Keratinocyte (primary cell): ENCODE data around the gene KCNG2. TPM values are rescaled to one million over a fixed set of nuclear protein-coding genes. Genes with fewer than 3 reads are reported as not detected.

ENCODE experiments used
- DNase-seq: peaks from one replicate; pipeline ENCODE4 v3.0.0-alpha.2; 2011; ENCODE audit warnings: low read depth, missing footprints, low spot score
- FAIRE-seq: peaks from 2 replicates; lab custom pipeline; 2011; peaks lifted over from hg19 to GRCh38; lab: Jason Lieb, UNC
- H2AFZ ChIP-seq: 2 replicates; pipeline ENCODE4 v1.6.0; 2012; ENCODE audit warnings: low read length, control low read depth, inconsistent platforms; ENCODE audit not compliant: control insufficient read depth
- H3K27ac ChIP-seq: 2 replicates; pipeline ENCODE4 v1.5.1; 2011; ENCODE audit warnings: low read length; ENCODE audit not compliant: control insufficient read depth, insufficient read depth
- H3K27me3 ChIP-seq: 3 replicates; pipeline ENCODE4 v1.6.0; 2011; ENCODE audit warnings: low read length; ENCODE audit not compliant: control insufficient read depth, insufficient read depth; ENCODE audit errors: extremely low read depth
- H3K36me3 ChIP-seq, 2 experiments: 2 replicates in 1 of 2; 3 replicates in 1 of 2; pipeline ENCODE4 v1.5.1; 2011; ENCODE audit warnings: low read length in 2 of 2, mild to moderate bottlenecking in 1 of 2; ENCODE audit not compliant: control insufficient read depth in 2 of 2, insufficient read depth in 2 of 2; ENCODE audit errors: extremely low read depth in 1 of 2
- H3K4me1 ChIP-seq: 3 replicates; pipeline ENCODE4 v1.5.1; 2011; ENCODE audit warnings: low read length; ENCODE audit not compliant: control insufficient read depth, insufficient read depth; ENCODE audit errors: extremely low read depth
- H3K4me2 ChIP-seq: 3 replicates; pipeline ENCODE4 v1.6.0; 2011; ENCODE audit warnings: low read depth, low read length; ENCODE audit not compliant: control insufficient read depth, insufficient read depth; ENCODE audit errors: extremely low read depth
- H3K4me3 ChIP-seq, 3 experiments: fragments of 200-600 bp in 1 of 3; sonication (generic) in 1 of 3; 2 replicates in 2 of 3; 3 replicates in 1 of 3; pipeline ENCODE4 v1.5.1; 2011 to 2016; ENCODE audit warnings: low read length in 3 of 3, mild to moderate bottlenecking in 3 of 3, control low read depth in 2 of 3, inconsistent platforms in 1 of 3, low read depth in 1 of 3, mixed read lengths in 1 of 3, mixed run types in 1 of 3, moderate library complexity in 1 of 3; ENCODE audit not compliant: control insufficient read depth in 2 of 3, insufficient read depth in 2 of 3; ENCODE audit errors: extremely low read depth in 1 of 3
- H3K79me2 ChIP-seq: 2 replicates; pipeline ENCODE4 v1.6.0; 2012; ENCODE audit warnings: low read length; ENCODE audit not compliant: control insufficient read depth, insufficient read depth
- H3K9ac ChIP-seq: 3 replicates; pipeline ENCODE4 v1.6.0; 2011; ENCODE audit warnings: low read length; ENCODE audit not compliant: control insufficient read depth, insufficient read depth; ENCODE audit errors: extremely low read depth
- H3K9me1 ChIP-seq: 3 replicates; pipeline ENCODE4 v1.6.0; 2011; ENCODE audit warnings: low read length; ENCODE audit not compliant: control insufficient read depth, insufficient read depth; ENCODE audit errors: extremely low read depth
- H3K9me3 ChIP-seq: 2 replicates; pipeline ENCODE4 v1.5.1; 2012; ENCODE audit warnings: low read depth, low read length; ENCODE audit not compliant: control insufficient read depth
- H4K20me1 ChIP-seq: 3 replicates; pipeline ENCODE4 v1.6.0; 2011; ENCODE audit warnings: low read length; ENCODE audit not compliant: control insufficient read depth, insufficient read depth; ENCODE audit errors: extremely low read depth
- EZH2 ChIP-seq: IDR thresholded peaks from one replicate; pipeline ENCODE4 v1.6.1; 2012; ENCODE audit warnings: inconsistent platforms, mild to moderate bottlenecking, low read length, moderate library complexity
- dilution Hi-C: fragments of 300-500 bp; cut with MboI; formaldehyde crosslinking; loops from one replicate; pipeline ENCODE4 v1.7.0; 2020; ENCODE audit warnings: low sequenced_read_pairs; ENCODE audit not compliant: extremely low pct_ligation_motif_present
- polyA plus RNA-seq, 5 experiments: library from polyadenylated mRNA; depleted of rRNA in 3 of 5; stranded (reverse) in 3 of 5; stranded (forward) in 1 of 5; unstranded in 1 of 5; fragments of >200 nt; gene quantifications; 1 replicate in 1 of 5; 2 replicates in 3 of 5; 3 replicates in 1 of 5; pipeline versions ENCODE4 v1.2.1 to v1.2.3, GENCODE V29; 2011 to 2012; ENCODE audit warnings: missing spikeins in 2 of 5, low read depth in 1 of 5, low replicate concordance in 1 of 5
- TF ChIP-seq, protein P1 (sequence below), 3 experiments: IDR thresholded peaks in 1 of 3; conservative IDR thresholded peaks in 1 of 3; optimal IDR thresholded peaks in 1 of 3; 2 replicates in 2 of 3; 3 replicates in 1 of 3; pipeline versions ENCODE3 to v1.5.1; 2011; ENCODE audit warnings: low read length in 3 of 3, mild to moderate bottlenecking in 3 of 3, moderate library complexity in 2 of 3, control low read depth in 1 of 3, inconsistent platforms in 1 of 3; ENCODE audit not compliant: insufficient read depth in 2 of 3; ENCODE audit errors: extremely low read depth in 1 of 3

Gene KCNG2
- polyA plus RNA-seq, 1 donor (not counting 4 experiments of a cell fraction or from before 2014, with no cell fraction given), result not detected

DNA sequence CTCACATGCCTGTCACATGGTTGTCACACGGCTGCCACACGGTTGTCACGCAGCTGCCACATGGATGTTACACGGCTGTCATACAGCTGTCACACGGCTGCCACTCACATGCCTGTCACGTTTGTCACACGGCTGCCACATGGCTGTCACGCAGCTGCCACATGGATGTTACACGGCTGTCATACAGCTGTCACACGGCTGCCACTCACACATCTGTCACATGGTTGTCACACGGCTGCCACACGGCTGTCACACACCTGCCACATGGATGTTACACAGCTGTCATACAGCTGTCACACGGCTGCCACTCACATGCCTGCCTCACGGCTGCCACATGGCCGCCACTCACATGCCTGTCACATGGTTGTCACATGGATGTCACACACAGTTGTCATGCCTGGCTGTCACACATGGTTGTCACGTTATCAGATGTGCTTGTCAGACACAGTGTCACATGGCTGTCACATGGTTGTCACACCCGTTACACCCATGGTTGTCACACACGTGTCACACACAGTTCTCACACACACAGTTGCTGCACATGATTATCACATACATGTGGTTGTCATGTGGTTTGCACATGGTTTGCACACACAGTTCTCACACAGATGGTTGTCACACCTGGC lies 19.4 kb downstream of the KCNG2 start:
- no peak overlapping the region for H3K4me3 ChIP-seq
- no peaks in the 10 kb centered on the region for H3K4me1 ChIP-seq
- no peaks in the 10 kb centered on the region for H3K9me1 ChIP-seq
- DNase-seq, result no peak
- TF ChIP-seq EZH2, result no peak
- TF ChIP-seq, protein P1, sequence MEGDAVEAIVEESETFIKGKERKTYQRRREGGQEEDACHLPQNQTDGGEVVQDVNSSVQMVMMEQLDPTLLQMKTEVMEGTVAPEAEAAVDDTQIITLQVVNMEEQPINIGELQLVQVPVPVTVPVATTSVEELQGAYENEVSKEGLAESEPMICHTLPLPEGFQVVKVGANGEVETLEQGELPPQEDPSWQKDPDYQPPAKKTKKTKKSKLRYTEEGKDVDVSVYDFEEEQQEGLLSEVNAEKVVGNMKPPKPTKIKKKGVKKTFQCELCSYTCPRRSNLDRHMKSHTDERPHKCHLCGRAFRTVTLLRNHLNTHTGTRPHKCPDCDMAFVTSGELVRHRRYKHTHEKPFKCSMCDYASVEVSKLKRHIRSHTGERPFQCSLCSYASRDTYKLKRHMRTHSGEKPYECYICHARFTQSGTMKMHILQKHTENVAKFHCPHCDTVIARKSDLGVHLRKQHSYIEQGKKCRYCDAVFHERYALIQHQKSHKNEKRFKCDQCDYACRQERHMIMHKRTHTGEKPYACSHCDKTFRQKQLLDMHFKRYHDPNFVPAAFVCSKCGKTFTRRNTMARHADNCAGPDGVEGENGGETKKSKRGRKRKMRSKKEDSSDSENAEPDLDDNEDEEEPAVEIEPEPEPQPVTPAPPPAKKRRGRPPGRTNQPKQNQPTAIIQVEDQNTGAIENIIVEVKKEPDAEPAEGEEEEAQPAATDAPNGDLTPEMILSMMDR (optimal IDR thresholded peaks at IDR 0.05 in 1 of 3, IDR thresholded peaks at IDR 0.05 in 1 of 3, conservative IDR thresholded peaks at IDR 0.05 in 1 of 3; ENCODE audit: extremely low read depth in 1 of 3, insufficient read depth in 2 of 3, low read length in 3 of 3), result no peak
- dilution Hi-C loops, result no loop called here
- no peak overlapping the region for H2AFZ ChIP-seq
- H3K4me2 ChIP-seq, result no peak overlapping the region
- H4K20me1 ChIP-seq, result no peaks in the 10 kb centered on the region
- H3K9me3 ChIP-seq, result no peaks in the 10 kb centered on the region
- no peaks in the 10 kb centered on the region for H3K79me2 ChIP-seq
- H3K27ac ChIP-seq, result no peak overlapping the region
- H3K9ac ChIP-seq, result no peak overlapping the region
- no peaks in the 10 kb centered on the region for H3K36me3 ChIP-seq
- FAIRE-seq, result no peak
- peaks cover 20% of the 10 kb centered on the region for H3K27me3 ChIP-seq

DNA sequence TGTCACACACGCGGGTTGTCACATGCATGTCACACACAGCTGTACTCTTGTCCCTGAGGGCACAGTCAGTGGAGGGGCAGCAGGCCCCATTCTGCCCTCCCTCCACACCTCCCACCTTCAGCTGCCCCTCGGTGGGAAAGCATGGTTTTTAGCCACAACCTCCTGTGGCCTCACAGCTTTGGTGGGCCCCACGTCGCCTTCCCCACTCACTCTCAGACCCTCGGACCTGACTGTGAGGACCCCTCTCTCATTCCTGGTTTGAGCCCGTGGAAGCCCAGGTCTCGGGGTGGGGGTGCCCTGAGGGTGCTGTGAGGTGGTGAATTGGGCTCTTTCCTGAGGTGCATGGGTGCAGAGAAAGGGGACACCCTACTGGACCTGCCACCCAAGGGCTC lies 19.9 kb downstream of the KCNG2 start:
- Histone ChIP-seq H3K36me3 (no peaks in the 10 kb centered on the region), H3K4me3 (no peak overlapping the region)

More for the DNA sequence above, 19.9 kb downstream of the KCNG2 start:
- no peaks in the 10 kb centered on the region for H4K20me1 ChIP-seq
- no peaks in the 10 kb centered on the region for H3K4me1 ChIP-seq
- no peak for TF ChIP-seq EZH2
- TF ChIP-seq, protein P1 (optimal IDR thresholded peaks at IDR 0.05 in 1 of 3, IDR thresholded peaks at IDR 0.05 in 1 of 3, conservative IDR thresholded peaks at IDR 0.05 in 1 of 3; ENCODE audit: extremely low read depth in 1 of 3, insufficient read depth in 2 of 3, low read length in 3 of 3), result no peak
- dilution Hi-C loops, result no loop called here
- no peak overlapping the region for H3K9ac ChIP-seq
- no peaks in the 10 kb centered on the region for H3K9me3 ChIP-seq
- no peak overlapping the region for H3K27ac ChIP-seq
- H3K9me1 ChIP-seq, result no peaks in the 10 kb centered on the region
- no peak for FAIRE-seq
- DNase-seq, result no peak
- peaks cover 20% of the 10 kb centered on the region for H3K27me3 ChIP-seq
- no peaks in the 10 kb centered on the region for H3K79me2 ChIP-seq
- no peak overlapping the region for H3K4me2 ChIP-seq
- H2AFZ ChIP-seq, result no peak overlapping the region
